Myometrial cell (primary cell): Measurements from ENCODE around the gene RPSA. TPM values are rescaled to one million over a fixed set of nuclear protein-coding genes. Genes with fewer than 3 reads are reported as not detected.

Experiments
- total RNA-seq: library from RNA; depleted of rRNA; stranded (reverse); fragments of >200 nt; gene quantifications from 2 replicates; pipeline ENCODE4 v1.2.3, GENCODE V29; 2015

The RPSA gene
- total RNA-seq = 2,945 and 3,201 TPM in 2 replicates

GRCh38 chr3:39406368-39407258 is at the start of gene RPSA:
RPSA (plus strand) TSS chr3:39406720; CDS start chr3:39407654, 934 bp downstream.

GRCh38 chr3:39383045-39383880 is 23.3 kb upstream of the RPSA start, which contains the start of gene SLC25A38:
SLC25A38 (plus strand) TSS chr3:39383370; CDS start chr3:39383725, 355 bp downstream.

Other genes starting within 250 kb of the RPSA start
- not detected in 2 replicates for gene XIRP1, start 214.1 kb upstream of the RPSA start, total RNA-seq
- not detected in 2 replicates for gene CX3CR1, start 126.7 kb upstream of the RPSA start, total RNA-seq
- gene CCR8, start 77.0 kb upstream of the RPSA start, total RNA-seq = not detected in 2 replicates
- 20.7 and 23.1 TPM in 2 replicates for gene SLC25A38, start 23.4 kb upstream of the RPSA start, total RNA-seq
- gene MOBP, start 61.0 kb downstream of the RPSA start, total RNA-seq = not detected in 2 replicates